H9 (cell line): ENCODE measurements around the gene PRRX2. TPM values are rescaled to one million over a fixed set of nuclear protein-coding genes. Genes with fewer than 3 reads are reported as not detected.
A peak's percentile ranks its signal among the peaks of the same experiment; 100 is the strongest.

Experiments used
- DNase-seq: peaks from one replicate; pipeline ENCODE4 v3.0.0-alpha.2; 2017
- H2AFZ ChIP-seq: one replicate; pipeline ENCODE4 v1.6.1; 2013; ENCODE audit warnings: mild to moderate bottlenecking, low read length, control low read depth, moderate library complexity
- H2AK5ac ChIP-seq: 2 replicates; pipeline ENCODE4 v1.6.1; 2013; ENCODE audit warnings: low read length, control low read depth, mixed read lengths; ENCODE audit not compliant: insufficient read length
- H2BK120ac ChIP-seq: one replicate; pipeline ENCODE4 v1.6.1; 2013; ENCODE audit warnings: low read depth, mild to moderate bottlenecking, low read length, control low read depth, inconsistent platforms; ENCODE audit not compliant: poor library complexity, severe bottlenecking
- H2BK12ac ChIP-seq: 2 replicates; pipeline ENCODE4 v1.6.1; 2013; ENCODE audit warnings: low read length, control low read depth, mixed read lengths, low read depth; ENCODE audit not compliant: insufficient read length
- H2BK15ac ChIP-seq: 2 replicates; pipeline ENCODE4 v1.6.1; 2013; ENCODE audit warnings: low read depth, low read length, control low read depth
- H2BK20ac ChIP-seq: one replicate; pipeline ENCODE4 v1.6.1; 2013; ENCODE audit warnings: low read depth, mild to moderate bottlenecking, low read length, control low read depth, inconsistent platforms; ENCODE audit not compliant: poor library complexity, severe bottlenecking
- H2BK5ac ChIP-seq: 2 replicates; pipeline ENCODE4 v1.6.1; 2013; ENCODE audit warnings: low read length, control low read depth, mixed read lengths; ENCODE audit not compliant: insufficient read length
- H3K14ac ChIP-seq: 2 replicates; pipeline ENCODE4 v1.6.1; 2013; ENCODE audit warnings: low read length, control low read depth; ENCODE audit not compliant: insufficient read depth
- H3K18ac ChIP-seq: 2 replicates; pipeline ENCODE4 v1.6.1; 2013; ENCODE audit warnings: low read depth, mild to moderate bottlenecking, mixed read lengths, low read length, control low read depth; ENCODE audit not compliant: insufficient read length
- H3K23ac ChIP-seq: 2 replicates; pipeline ENCODE4 v1.6.1; 2013; ENCODE audit warnings: low read length, control low read depth, mixed read lengths, low read depth; ENCODE audit not compliant: insufficient read length
- H3K23me2 ChIP-seq: 2 replicates; pipeline ENCODE4 v1.6.1; 2013; ENCODE audit warnings: low read depth, mild to moderate bottlenecking, mixed read lengths, low read length, control low read depth; ENCODE audit not compliant: insufficient read length, poor library complexity, severe bottlenecking
- H3K27ac ChIP-seq: 2 replicates; pipeline ENCODE4 v1.5.1; 2013; ENCODE audit warnings: low read length, control low read depth, mixed read lengths, low read depth; ENCODE audit not compliant: insufficient read length
- H3K27me3 ChIP-seq: 2 replicates; pipeline ENCODE4 v1.6.1; 2013; ENCODE audit warnings: low read length, control low read depth, inconsistent platforms; ENCODE audit not compliant: insufficient read depth
- H3K4ac ChIP-seq: 2 replicates; pipeline ENCODE4 v1.6.1; 2013; ENCODE audit warnings: low read depth, mild to moderate bottlenecking, control low read depth, inconsistent platforms, low read length, moderate library complexity
- H3K4me1 ChIP-seq: 2 replicates; pipeline ENCODE4 v1.6.1; 2013; ENCODE audit warnings: low read length, control low read depth, inconsistent platforms; ENCODE audit not compliant: insufficient read depth
- H3K4me2 ChIP-seq: 2 replicates; pipeline ENCODE4 v1.6.1; 2013; ENCODE audit warnings: low read length, control low read depth, mixed read lengths; ENCODE audit not compliant: insufficient read length, insufficient read depth
- H3K56ac ChIP-seq: 2 replicates; pipeline ENCODE4 v1.6.1; 2013; ENCODE audit warnings: low read depth, mild to moderate bottlenecking, mixed read lengths, low read length, control low read depth; ENCODE audit not compliant: insufficient read length
- H3K79me1 ChIP-seq: 2 replicates; pipeline ENCODE4 v1.6.1; 2013; ENCODE audit warnings: low read depth, mild to moderate bottlenecking, moderate library complexity, low read length, control low read depth, inconsistent platforms; ENCODE audit not compliant: insufficient read depth, poor library complexity, severe bottlenecking
- H3K79me2 ChIP-seq: 2 replicates; pipeline ENCODE4 v1.6.1; 2013; ENCODE audit warnings: low read length, control low read depth, inconsistent platforms; ENCODE audit not compliant: insufficient read depth
- H3K9ac ChIP-seq: 2 replicates; pipeline ENCODE4 v1.6.1; 2013; ENCODE audit warnings: low read length, control low read depth, mixed read lengths; ENCODE audit not compliant: insufficient read length; ENCODE audit errors: extremely low read depth
- H3K9me3 ChIP-seq: one replicate; pipeline ENCODE4 v1.6.1; 2013; ENCODE audit warnings: low read depth, low read length, inconsistent platforms; ENCODE audit not compliant: control insufficient read depth
- H3T11ph ChIP-seq: one replicate; pipeline ENCODE4 v1.6.1; 2013; ENCODE audit warnings: mild to moderate bottlenecking, low read length, control low read depth, inconsistent platforms
- H4K20me1 ChIP-seq: one replicate; pipeline ENCODE4 v1.6.1; 2013; ENCODE audit not compliant: control insufficient read depth, insufficient read length, insufficient read depth
- H4K5ac ChIP-seq: 2 replicates; pipeline ENCODE4 v1.6.1; 2013; ENCODE audit warnings: low read depth, mild to moderate bottlenecking, mixed read lengths, low read length, control low read depth; ENCODE audit not compliant: insufficient read length
- H4K8ac ChIP-seq: replicated peaks from 2 replicates; pipeline ENCODE4 v1.6.1; 2013; ENCODE audit warnings: low read length, control low read depth, mixed read lengths, low read depth; ENCODE audit not compliant: insufficient read length
- H4K91ac ChIP-seq: 2 replicates; pipeline ENCODE4 v1.6.1; 2013; ENCODE audit warnings: low read depth, mild to moderate bottlenecking, moderate library complexity, mixed read lengths, low read length, control low read depth; ENCODE audit not compliant: insufficient read length
- H3K27ac Mint-ChIP-seq, 3 experiments: 2 replicates in 2 of 3; 3 replicates in 1 of 3; pipeline ENCODE4 v1.8.0; 2020 to 2021; ENCODE audit warnings: mixed read lengths in 3 of 3, mild to moderate bottlenecking in 1 of 3, moderate library complexity in 1 of 3
- H3K27me3 Mint-ChIP-seq: 2 replicates; pipeline ENCODE4 v1.8.0; 2021; ENCODE audit warnings: low read depth, mild to moderate bottlenecking, moderate library complexity, mixed read lengths
- H3K36me3 Mint-ChIP-seq, 3 experiments: 2 replicates in 2 of 3; 3 replicates in 1 of 3; pipeline ENCODE4 v1.8.0; 2020 to 2021; ENCODE audit warnings: low read depth in 3 of 3, mixed read lengths in 3 of 3; ENCODE audit not compliant: insufficient read depth in 1 of 3
- H3K4me1 Mint-ChIP-seq, 2 experiments: 2 replicates each; pipeline ENCODE4 v1.8.0; 2020; ENCODE audit warnings: mixed read lengths in 2 of 2
- H3K4me3 Mint-ChIP-seq, 2 experiments: 2 replicates in 1 of 2; 3 replicates in 1 of 2; pipeline ENCODE4 v1.8.0; 2020 to 2021; ENCODE audit warnings: mild to moderate bottlenecking in 2 of 2, mixed read lengths in 2 of 2, moderate library complexity in 1 of 2
- H3K9me3 Mint-ChIP-seq, 2 experiments: 2 replicates in 1 of 2; 3 replicates in 1 of 2; pipeline ENCODE4 v1.8.0; 2020; ENCODE audit warnings: mild to moderate bottlenecking in 2 of 2, mixed read lengths in 2 of 2, moderate library complexity in 1 of 2
- WGBS: extraction: QIAGEN DNeasy Blood & Tissue Kit; methylation state at CpG from one replicate; pipeline ENCODE4 v1.1.7; 2013; ENCODE audit warnings: missing lambda C conversion rate, low lambda C conversion rate, mixed read lengths; ENCODE audit not compliant: insufficient read length; ENCODE audit errors: extremely low coverage; 5-methylcytosine and 5-hydroxymethylcytosine counted together
- total RNA-seq: library from RNA; stranded (reverse); gene quantifications from 2 replicates; pipeline ENCODE4 v1.2.1, GENCODE V29; 2021
- TF ChIP-seq, protein P1 (sequence below): fragments of 200-600 bp; sonication (generic); conservative IDR thresholded peaks from 3 replicates; pipeline ENCODE4 v1.8.0; 2021; ENCODE audit warnings: antibody characterized with exemption, mild to moderate bottlenecking

Gene PRRX2
- total RNA-seq, 1 experiment from 2014 or later, result 3.9 TPM

DNA sequence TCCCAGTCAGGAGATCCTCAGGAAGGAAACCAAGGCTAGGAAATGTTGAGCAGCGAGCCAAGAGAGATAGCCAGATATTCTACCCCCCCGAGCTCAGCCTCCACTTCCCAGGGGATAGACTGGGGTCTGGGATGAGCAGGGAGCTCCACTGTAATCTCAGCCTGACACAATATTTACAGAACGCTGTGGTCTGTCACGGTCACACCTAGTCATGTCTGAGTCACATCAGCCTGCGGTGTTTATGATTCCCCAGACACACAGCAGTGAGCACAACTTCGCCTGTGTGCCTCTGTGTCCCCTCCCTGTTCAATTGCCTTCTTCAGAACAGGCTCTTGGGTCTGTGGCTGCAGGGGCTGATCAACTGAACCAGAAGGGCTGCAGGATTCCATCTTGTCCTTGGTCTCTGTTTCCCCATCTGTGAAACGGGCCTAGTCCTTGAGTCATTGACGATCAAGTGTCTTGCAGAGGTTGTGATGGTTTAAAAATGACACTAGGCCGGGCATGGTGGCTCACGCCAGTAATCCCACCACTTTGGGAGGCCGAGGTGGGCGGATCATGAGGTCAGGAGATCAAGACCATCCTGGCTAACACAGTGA, 8.6 kb upstream of the PRRX2 start:
- Histone ChIP-seq H3K79me1 (no peaks in the 10 kb centered on the region), H3K27me3 (no peaks in the 10 kb centered on the region), H3K79me2 (no peaks in the 10 kb centered on the region), H3K14ac (no peak overlapping the region), H2BK5ac (no peak overlapping the region), H2BK12ac (no peak overlapping the region), H2BK15ac (no peak overlapping the region), H2AK5ac (no peak overlapping the region), H2AFZ (no peak overlapping the region), H3K9ac (no peak overlapping the region), H3K23me2 (no peaks in the 10 kb centered on the region), H4K20me1 (no peaks in the 10 kb centered on the region), H3K4me1 (no peaks in the 10 kb centered on the region), H4K5ac (no peak overlapping the region), H2BK20ac (no peak overlapping the region), H3K23ac (no peak overlapping the region), H3K9me3 (no peaks in the 10 kb centered on the region), H4K91ac (no peak overlapping the region), H3K4ac (no peak overlapping the region), H3K4me2 (no peak overlapping the region), H2BK120ac (no peak overlapping the region), H3K27ac (no peak overlapping the region), H4K8ac (no peak overlapping the region), H3K56ac (no peak overlapping the region), H3K18ac (no peak overlapping the region), H3T11ph (no peak overlapping the region)
- H3K36me3 Mint-ChIP-seq, result no peaks in the 10 kb centered on the region
- WGBS, result no CpG with 5 or more reads among the region's 12 CpGs
- TF ChIP-seq, protein P1, sequence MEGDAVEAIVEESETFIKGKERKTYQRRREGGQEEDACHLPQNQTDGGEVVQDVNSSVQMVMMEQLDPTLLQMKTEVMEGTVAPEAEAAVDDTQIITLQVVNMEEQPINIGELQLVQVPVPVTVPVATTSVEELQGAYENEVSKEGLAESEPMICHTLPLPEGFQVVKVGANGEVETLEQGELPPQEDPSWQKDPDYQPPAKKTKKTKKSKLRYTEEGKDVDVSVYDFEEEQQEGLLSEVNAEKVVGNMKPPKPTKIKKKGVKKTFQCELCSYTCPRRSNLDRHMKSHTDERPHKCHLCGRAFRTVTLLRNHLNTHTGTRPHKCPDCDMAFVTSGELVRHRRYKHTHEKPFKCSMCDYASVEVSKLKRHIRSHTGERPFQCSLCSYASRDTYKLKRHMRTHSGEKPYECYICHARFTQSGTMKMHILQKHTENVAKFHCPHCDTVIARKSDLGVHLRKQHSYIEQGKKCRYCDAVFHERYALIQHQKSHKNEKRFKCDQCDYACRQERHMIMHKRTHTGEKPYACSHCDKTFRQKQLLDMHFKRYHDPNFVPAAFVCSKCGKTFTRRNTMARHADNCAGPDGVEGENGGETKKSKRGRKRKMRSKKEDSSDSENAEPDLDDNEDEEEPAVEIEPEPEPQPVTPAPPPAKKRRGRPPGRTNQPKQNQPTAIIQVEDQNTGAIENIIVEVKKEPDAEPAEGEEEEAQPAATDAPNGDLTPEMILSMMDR, result no peak
- peak overlapping the region in 1 of 3 experiments; percentile 32; a peak in 1 of 7 replicates for H3K27ac Mint-ChIP-seq
- no peak overlapping the region for H3K4me3 Mint-ChIP-seq
- peaks cover 0 to 3% of the 10 kb centered on the region in 2 experiments; a peak in 1 of 5 replicates for H3K9me3 Mint-ChIP-seq
- H3K4me1 Mint-ChIP-seq, result peaks cover 0 to 7% of the 10 kb centered on the region in 2 experiments; a peak in 1 of 4 replicates
- no peak for DNase-seq
- peaks cover 37% of the 10 kb centered on the region for H3K27me3 Mint-ChIP-seq
